Activated CD4-positive, alpha-beta T cell treated with anti-CD3 and anti-CD28 coated beads for 24 hours (primary cell): ENCODE results near the gene CYP2S1.
A peak's percentile ranks its signal among the peaks of the same experiment; 100 is the strongest.

Experiments
- DNase-seq, 2 donors: peaks; one replicate each; pipeline ENCODE4 v3.0.0-alpha.2; 2020; ENCODE audit warnings: low read depth in 2 of 2

CYP2S1 gene

GRCh38 chr19:41195675-41196497 is 2.9 kb downstream of the CYP2S1 start:
- no peak for DNase-seq

- no peak for DNase-seq
These were observed 5.5 kb downstream of the CYP2S1 start for GRCh38 chr19:41198559-41198958.

- DNase-seq: no peak
These were observed 10.4 kb downstream of the CYP2S1 start for GRCh38 chr19:41203371-41203770.

GRCh38 chr19:41204338-41204737 is 11.3 kb downstream of the CYP2S1 start:
- peak; percentile 72 to 79 for DNase-seq

GRCh38 chr19:41205995-41206394 is 13.0 kb downstream of the CYP2S1 start:
- no peak for DNase-seq

- DNase-seq: no peak
These were observed 13.4 kb downstream of the CYP2S1 start for GRCh38 chr19:41206456-41206855.

GRCh38 chr19:41206926-41207750 is 14.1 kb downstream of the CYP2S1 start:
- DNase-seq: no peak

GRCh38 chr19:41214161-41214560 is 21.1 kb downstream of the CYP2S1 start:
- no peak for DNase-seq

- no peak for DNase-seq
These were observed 24.7 kb downstream of the CYP2S1 start for GRCh38 chr19:41217741-41218140.

GRCh38 chr19:41218249-41218614 is 25.2 kb downstream of the CYP2S1 start:
- no peak for DNase-seq

GRCh38 chr19:41218615-41219507 is 25.8 kb downstream of the CYP2S1 start, which contains the start of gene AXL:
Gene AXL (plus strand): TSS chr19:41219223. CDS start chr19:41219393, 170 bp downstream.
- DNase-seq: no peak

GRCh38 chr19:41219924-41220567 is 27.0 kb downstream of the CYP2S1 start:
- no peak for DNase-seq

- no peak for DNase-seq
These were observed 27.8 kb downstream of the CYP2S1 start for GRCh38 chr19:41220811-41221210.

- DNase-seq: no peak
These were observed 28.6 kb downstream of the CYP2S1 start for GRCh38 chr19:41221514-41222205.

GRCh38 chr19:41222240-41222639 is 29.2 kb downstream of the CYP2S1 start:
- no peak for DNase-seq

GRCh38 chr19:41223431-41224234 is 30.6 kb downstream of the CYP2S1 start:
- no peak for DNase-seq

GRCh38 chr19:41224632-41225031 is 31.6 kb downstream of the CYP2S1 start:
- no peak for DNase-seq

- peak; percentile 23 to 32 for DNase-seq
These were observed 32.4 kb downstream of the CYP2S1 start for GRCh38 chr19:41225238-41226052.
